ENCODE data around the gene FCRL5. TPM values are rescaled to one million over a fixed set of nuclear protein-coding genes. Genes with fewer than 3 reads are reported as not detected.
"Not testable (repeated sequence)": the region's sequence is repeated elsewhere in the genome, so short reads cannot be mapped to it uniquely, and the experiment has no call there.

FCRL5 gene
- polyA plus RNA-seq, 6 donors from 2014 or later: 31.3 to 138 (median 82.3) TPM

DNA sequence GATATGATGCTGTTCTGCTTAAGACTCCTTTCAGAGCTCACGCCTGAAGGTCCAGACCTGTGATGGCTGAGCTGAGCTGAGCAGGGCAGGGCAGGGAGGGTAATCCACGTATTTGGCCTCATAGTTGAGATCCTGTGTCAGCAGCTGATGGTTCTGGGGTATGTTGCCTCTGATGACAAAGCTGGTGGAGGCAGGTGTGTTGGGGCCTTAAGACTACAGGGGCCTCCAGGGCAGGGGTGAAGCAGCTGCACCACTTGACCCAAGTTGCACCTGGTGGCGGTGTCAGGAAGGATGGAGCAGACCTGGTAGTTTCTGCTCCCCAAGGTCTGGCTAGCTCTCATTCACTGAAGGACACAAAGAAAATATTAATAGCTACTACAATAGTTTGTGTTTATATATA, 57.0 kb downstream of the FCRL5 start:
- Mint-ChIP-seq H3K4me3 (no peak overlapping the region), H3K27me3 (peaks cover 15 to 34% (median 15%) of the 10 kb centered on the region in 3 donors), H3K36me3 (peaks cover 0 to 8% of the 10 kb centered on the region in 2 donors), H3K27ac (no peak overlapping the region), H3K4me1 (peaks cover 18 to 27% (median 19%) of the 10 kb centered on the region in 3 donors), H3K9me3 (no peaks in the 10 kb centered on the region)
- DNase-seq (no peak), ATAC-seq (ENCODE audit: low read depth in 2 of 2) (no peak)

DNA sequence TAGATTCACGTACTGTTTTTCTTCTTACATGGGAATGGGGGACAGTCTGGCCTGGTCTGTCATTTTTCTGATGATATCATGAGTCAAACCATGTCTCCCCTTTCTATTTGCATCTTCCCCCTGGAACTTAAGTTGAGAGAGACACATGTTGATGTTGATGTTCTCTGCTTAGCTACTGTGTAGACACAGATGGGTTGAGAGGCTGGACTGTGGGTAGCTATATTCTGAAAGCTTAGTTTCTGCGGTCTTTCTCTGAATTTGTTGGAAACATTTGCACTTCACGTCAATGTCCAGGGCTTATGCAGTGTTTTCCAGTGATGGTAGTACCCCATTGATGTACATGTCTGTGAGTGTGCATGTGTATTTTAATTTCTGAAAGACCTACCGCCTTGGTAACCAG, 58.2 kb downstream of the FCRL5 start:
- Mint-ChIP-seq H3K36me3 (peaks cover 0 to 8% of the 10 kb centered on the region in 2 donors), H3K27ac (peak overlapping the region in 1 of 6 donors; percentile 21), H3K4me1 (peaks cover 18 to 26% (median 22%) of the 10 kb centered on the region in 3 donors), H3K4me3 (no peak overlapping the region), H3K27me3 (peaks cover 15 to 28% (median 20%) of the 10 kb centered on the region in 3 donors), H3K9me3 (no peaks in the 10 kb centered on the region)
- DNase-seq (no peak), ATAC-seq (ENCODE audit: low read depth in 2 of 2) (no peak)

DNA sequence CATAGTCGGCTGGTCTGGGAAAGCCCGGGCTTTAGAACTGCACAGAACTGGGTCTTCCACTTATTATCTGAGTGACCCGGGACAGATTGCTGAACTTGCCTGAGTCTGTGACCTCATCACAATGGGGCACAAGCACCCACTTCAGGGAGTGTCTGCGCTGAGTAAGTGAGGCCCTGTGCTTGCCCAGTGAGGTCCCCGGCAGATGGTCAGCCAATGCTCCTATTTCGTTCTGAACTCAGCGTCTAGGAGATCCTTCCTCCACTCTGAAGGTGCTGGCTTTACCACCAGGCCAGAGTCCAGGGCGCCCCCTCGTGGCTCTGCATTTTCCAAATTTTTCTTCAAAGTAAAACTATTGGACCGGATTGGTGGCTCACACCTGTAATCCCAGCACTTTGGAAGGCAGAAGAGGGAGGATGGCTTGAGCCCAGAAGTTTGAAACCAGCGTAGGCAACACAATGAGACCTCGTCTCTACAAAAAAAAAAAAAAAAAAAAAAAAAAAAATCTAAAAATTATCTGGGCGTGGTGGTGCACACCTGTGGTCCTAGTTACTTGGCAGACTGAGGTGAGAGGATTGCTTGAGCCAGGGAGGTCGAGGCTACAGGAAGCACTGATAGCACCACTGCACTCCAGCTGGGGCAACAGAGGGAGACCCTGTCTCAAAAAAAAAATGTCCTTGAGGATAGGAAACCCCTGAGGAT, 61.7 kb downstream of the FCRL5 start:
- Mint-ChIP-seq H3K9me3 (no peaks in the 10 kb centered on the region), H3K4me3 (peak overlapping the region in 1 of 8 donors; percentile 20), H3K4me1 (peaks cover 0 to 7% (median 4%) of the 10 kb centered on the region in 3 donors), H3K27ac (peak overlapping the region in 1 of 6 donors; percentile 44), H3K27me3 (peaks cover 13 to 28% (median 15%) of the 10 kb centered on the region in 3 donors), H3K36me3 (peaks cover 0 to 8% of the 10 kb centered on the region in 2 donors)
- peak in 1 of 2 donors; percentile 49 for ATAC-seq (ENCODE audit: low read depth in 2 of 2)
- peak; percentile 49 for DNase-seq

DNA sequence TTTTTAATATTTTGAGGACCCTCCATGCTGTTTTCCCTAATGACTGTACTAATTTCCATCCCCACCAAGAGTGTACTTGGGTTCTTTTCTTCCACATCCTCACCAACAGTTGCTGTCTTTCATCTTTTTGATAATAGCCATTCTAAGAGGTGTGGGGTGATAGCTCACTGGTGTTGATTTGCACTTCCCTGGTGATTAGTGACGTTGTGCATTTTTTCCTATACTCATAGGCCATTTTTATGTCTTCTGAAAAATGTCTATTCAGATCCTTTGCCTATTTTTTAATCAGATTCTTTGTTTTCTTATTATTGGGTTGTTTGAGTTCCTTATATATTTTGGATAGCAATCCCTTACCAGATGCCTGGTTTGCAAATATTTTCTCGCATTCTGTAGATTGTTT, 64.2 kb downstream of the FCRL5 start:
- Mint-ChIP-seq H3K27ac (peak overlapping the region in 1 of 6 donors; percentile 29), H3K9me3 (no peaks in the 10 kb centered on the region), H3K4me1 (peaks cover 0 to 7% (median 4%) of the 10 kb centered on the region in 3 donors), H3K36me3 (peaks cover 0 to 2% of the 10 kb centered on the region in 2 donors), H3K4me3 (no peak overlapping the region), H3K27me3 (peaks cover 10 to 20% (median 14%) of the 10 kb centered on the region in 3 donors)
- ATAC-seq (ENCODE audit: low read depth in 2 of 2) (no peak), DNase-seq (no peak)

DNA sequence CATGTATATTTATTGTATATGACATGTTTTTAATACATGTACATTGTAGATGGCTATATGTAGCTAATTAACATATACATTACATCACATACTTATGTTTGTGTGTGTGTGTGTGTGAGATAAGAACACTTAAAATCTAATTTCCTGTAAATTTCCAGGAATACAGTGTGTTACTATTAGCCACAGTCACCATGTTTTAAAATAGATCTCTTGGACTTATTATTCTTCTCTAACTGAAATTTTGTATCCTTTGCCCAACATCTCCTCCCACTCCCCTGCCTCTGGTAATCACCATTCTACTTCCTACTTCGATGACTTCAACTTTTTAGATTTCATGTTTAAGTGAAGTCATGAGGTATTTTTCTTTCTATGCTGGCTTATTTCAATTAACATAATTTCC, 64.8 kb downstream of the FCRL5 start:
- ATAC-seq (ENCODE audit: low read depth in 2 of 2) (no peak), DNase-seq (no peak)
- Mint-ChIP-seq H3K4me1 (peaks cover 0 to 7% (median 4%) of the 10 kb centered on the region in 3 donors), H3K27me3 (peaks cover 11 to 22% (median 16%) of the 10 kb centered on the region in 3 donors), H3K9me3 (peaks cover 0 to 2% (median 0%) of the 10 kb centered on the region in 7 donors), H3K4me3 (no peak overlapping the region), H3K36me3 (no peaks in the 10 kb centered on the region), H3K27ac (no peak overlapping the region)

DNA sequence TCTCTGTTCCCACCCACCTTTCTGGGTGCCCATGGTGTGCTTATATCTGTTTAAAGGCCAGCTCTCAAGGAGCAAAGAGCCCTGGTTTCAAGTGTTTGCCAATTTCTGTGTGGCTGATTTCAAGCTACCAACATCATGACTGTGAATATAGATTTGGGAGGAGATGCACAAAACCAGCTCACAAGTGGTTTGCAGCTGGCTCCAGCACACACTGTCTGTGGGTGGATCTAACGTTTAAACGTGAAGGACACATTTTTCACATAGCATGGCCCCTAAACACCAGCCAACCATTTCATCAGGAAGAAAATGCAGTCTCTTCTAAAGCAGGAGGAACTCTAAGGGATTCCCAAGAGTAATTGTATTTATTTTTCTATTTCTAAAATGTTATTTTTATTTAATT, 65.2 kb downstream of the FCRL5 start:
- Mint-ChIP-seq H3K9me3 (peaks cover 0 to 2% (median 0%) of the 10 kb centered on the region in 7 donors), H3K4me1 (peaks cover 0 to 7% (median 4%) of the 10 kb centered on the region in 3 donors), H3K27ac (no peak overlapping the region), H3K36me3 (no peaks in the 10 kb centered on the region), H3K4me3 (no peak overlapping the region), H3K27me3 (peaks cover 9 to 22% (median 12%) of the 10 kb centered on the region in 3 donors)
- ATAC-seq (ENCODE audit: low read depth in 2 of 2): no peak
- DNase-seq: no peak

DNA sequence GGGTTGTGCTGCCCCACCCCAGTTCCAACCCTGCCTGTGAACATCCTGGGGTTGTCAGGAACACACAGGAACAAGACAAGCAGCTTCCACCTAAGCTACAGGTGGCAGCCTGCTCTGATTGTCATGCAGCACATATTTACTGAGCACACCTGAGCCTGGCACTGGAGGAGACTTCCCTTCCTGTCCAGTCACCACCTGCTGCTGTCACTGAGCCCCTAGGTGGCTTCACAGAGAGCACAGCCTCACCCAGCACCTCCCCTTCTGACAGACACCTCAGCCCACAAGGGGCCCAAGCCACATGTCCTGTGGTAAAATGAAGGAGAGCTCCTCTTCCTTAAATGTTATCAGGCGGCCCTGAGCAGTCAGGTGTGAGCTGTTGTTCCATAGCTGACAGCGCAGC, 65.9 kb downstream of the FCRL5 start:
- H3K9me3 Mint-ChIP-seq; H3K4me3 Mint-ChIP-seq; H3K4me1 Mint-ChIP-seq; ATAC-seq (ENCODE audit: low read depth in 2 of 2); DNase-seq; H3K36me3 Mint-ChIP-seq: not testable (repeated sequence)
- Mint-ChIP-seq H3K27me3 (peaks cover 6 to 15% (median 9%) of the 10 kb centered on the region in 3 donors), H3K27ac (peak overlapping the region in 1 of 6 donors; percentile 49)

DNA sequence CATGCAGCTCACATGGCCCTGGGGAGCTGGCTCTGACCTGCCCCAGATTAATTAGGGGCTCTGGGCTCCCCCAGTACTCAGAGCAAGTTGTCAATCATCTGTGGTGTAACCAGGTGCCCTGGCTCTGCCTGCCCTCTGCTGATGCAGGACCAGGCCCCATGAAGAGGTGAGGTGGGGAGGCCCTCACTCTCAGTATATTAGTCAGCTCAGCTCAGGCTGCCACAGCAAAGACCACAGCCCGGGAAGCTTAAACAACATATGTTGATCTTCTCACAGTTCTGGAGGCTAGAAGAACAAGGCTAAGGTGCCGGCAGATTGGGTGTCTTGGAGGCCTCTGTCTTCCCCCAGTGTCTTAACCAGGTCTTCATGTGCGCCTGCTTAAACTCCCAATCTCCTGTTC, 66.5 kb downstream of the FCRL5 start:
- H3K27me3 Mint-ChIP-seq: peaks cover 6 to 15% (median 9%) of the 10 kb centered on the region in 3 donors
- peaks cover 0 to 2% (median under 1%) of the 10 kb centered on the region in 7 donors for H3K9me3 Mint-ChIP-seq
- DNase-seq (no peak), ATAC-seq (ENCODE audit: low read depth in 2 of 2) (no peak)
- no peak overlapping the region for H3K4me3 Mint-ChIP-seq
- H3K4me1 Mint-ChIP-seq: peaks cover 0 to 7% (median 4%) of the 10 kb centered on the region in 3 donors
- peaks cover 0 to 1% of the 10 kb centered on the region in 2 donors for H3K36me3 Mint-ChIP-seq
- H3K27ac Mint-ChIP-seq: peak overlapping the region in 2 of 6 donors; percentile 49 to 72

DNA sequence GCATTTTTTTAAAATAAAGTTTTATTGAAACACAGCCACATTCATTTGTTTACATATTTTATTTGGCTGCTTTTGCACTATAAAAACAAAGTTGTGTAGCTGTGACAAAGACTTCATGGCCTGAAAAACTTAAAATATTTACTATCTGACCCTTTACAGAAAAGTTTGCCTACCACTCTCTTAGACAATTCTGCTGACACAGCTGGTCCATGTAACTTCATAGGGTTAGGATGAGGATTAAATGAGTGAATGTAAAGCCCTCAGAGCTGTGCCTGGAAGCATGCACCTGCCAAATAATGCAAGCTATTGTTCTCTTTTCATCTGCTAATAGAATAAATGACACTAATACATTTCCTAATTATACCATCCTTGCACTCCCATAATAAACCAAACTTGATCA, 67.7 kb downstream of the FCRL5 start:
- H3K4me1 Mint-ChIP-seq: peaks cover 0 to 4% (median 0%) of the 10 kb centered on the region in 3 donors
- H3K27me3 Mint-ChIP-seq: peaks cover 7 to 15% (median 13%) of the 10 kb centered on the region in 3 donors
- no peak overlapping the region for H3K4me3 Mint-ChIP-seq
- H3K27ac Mint-ChIP-seq: no peak overlapping the region
- H3K9me3 Mint-ChIP-seq: peaks cover 4 to 14% (median 9%) of the 10 kb centered on the region in 7 donors
- H3K36me3 Mint-ChIP-seq: peaks cover 4 to 9% of the 10 kb centered on the region in 2 donors
- DNase-seq (no peak), ATAC-seq (ENCODE audit: low read depth in 2 of 2) (no peak)

DNA sequence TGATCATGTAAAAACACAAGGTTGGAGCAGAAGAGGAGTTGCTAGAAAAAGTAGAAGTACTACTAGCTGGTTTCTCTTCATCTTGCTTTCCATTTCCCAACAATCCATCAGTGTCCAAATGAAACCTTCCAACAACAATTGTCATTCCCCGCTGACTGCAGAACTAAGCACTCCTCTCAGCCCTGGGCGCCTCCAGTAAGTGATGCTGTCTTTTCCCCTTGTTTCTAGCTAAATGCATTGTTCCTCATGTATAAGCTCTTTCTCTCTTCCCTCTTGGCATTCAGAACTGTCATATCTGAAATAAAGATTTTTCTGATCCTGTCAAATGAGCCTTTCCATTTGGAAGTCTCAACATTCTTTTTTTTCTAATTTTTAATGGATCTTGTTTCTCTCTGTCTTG, 68.7 kb downstream of the FCRL5 start:
- Mint-ChIP-seq H3K4me1 (no peaks in the 10 kb centered on the region), H3K27me3 (peaks cover 4 to 21% (median 15%) of the 10 kb centered on the region in 3 donors), H3K27ac (no peak overlapping the region), H3K9me3 (peaks cover 9 to 20% (median 16%) of the 10 kb centered on the region in 7 donors), H3K4me3 (no peak overlapping the region), H3K36me3 (peaks cover 9 to 17% of the 10 kb centered on the region in 2 donors)
- DNase-seq: no peak
- no peak for ATAC-seq (ENCODE audit: low read depth in 2 of 2)

DNA sequence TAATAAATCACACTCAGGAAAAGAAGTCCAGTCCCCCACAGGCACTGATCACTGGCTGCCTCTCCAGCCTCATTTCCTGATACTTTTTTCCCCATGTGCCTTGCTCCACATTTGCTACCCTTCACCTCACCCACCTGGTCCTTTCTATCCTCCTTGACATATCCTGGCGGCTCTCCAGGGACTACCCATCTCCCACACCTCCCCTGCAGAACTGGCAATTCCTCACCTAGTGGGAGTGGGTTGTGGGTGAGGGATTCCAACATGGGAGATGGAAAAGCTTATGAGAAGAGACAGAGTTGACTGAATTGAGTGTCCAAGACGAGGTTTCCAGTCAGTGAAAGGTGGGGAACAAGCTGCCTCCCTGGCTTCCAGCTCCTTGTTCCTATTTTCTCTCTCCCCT, 69.6 kb downstream of the FCRL5 start:
- no peak for ATAC-seq (ENCODE audit: low read depth in 2 of 2)
- Mint-ChIP-seq H3K9me3 (peaks cover 16 to 29% (median 23%) of the 10 kb centered on the region in 7 donors), H3K4me3 (no peak overlapping the region)

DNA sequence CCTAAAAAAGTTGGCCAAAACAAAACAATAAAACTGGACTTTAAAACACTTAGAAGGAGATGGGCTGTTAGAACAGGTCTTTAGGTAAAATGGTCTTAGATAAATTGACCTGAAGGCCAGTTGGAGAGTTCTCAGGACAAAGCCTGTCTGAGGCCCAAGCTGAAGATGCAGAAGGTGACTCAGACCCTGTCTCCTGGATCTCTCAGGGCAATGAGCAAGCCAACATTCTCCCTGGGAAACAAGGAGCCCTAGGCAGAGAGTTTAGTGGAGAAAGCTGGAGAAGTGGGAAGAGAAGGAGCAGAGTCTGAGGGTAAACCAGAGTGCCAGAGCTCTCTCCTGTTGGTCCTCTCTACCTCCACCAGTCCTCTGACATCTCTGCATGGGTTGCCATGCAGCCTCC, 70.1 kb downstream of the FCRL5 start:
- DNase-seq: no peak
- Mint-ChIP-seq H3K27me3 (peaks cover 10 to 26% (median 16%) of the 10 kb centered on the region in 3 donors), H3K9me3 (peaks cover 16 to 34% (median 29%) of the 10 kb centered on the region in 7 donors), H3K36me3 (peaks cover 9 to 30% of the 10 kb centered on the region in 2 donors), H3K4me3 (no peak overlapping the region), H3K4me1 (no peaks in the 10 kb centered on the region), H3K27ac (no peak overlapping the region)
- ATAC-seq (ENCODE audit: low read depth in 2 of 2): no peak

More for the DNA sequence above, 69.6 kb downstream of the FCRL5 start:
- Mint-ChIP-seq H3K27me3 (peaks cover 8 to 21% (median 15%) of the 10 kb centered on the region in 3 donors), H3K27ac (peak overlapping the region in 1 of 6 donors; percentile 64), H3K4me1 (no peaks in the 10 kb centered on the region), H3K36me3 (peaks cover 9 to 25% of the 10 kb centered on the region in 2 donors)
- no peak for DNase-seq

DNA sequence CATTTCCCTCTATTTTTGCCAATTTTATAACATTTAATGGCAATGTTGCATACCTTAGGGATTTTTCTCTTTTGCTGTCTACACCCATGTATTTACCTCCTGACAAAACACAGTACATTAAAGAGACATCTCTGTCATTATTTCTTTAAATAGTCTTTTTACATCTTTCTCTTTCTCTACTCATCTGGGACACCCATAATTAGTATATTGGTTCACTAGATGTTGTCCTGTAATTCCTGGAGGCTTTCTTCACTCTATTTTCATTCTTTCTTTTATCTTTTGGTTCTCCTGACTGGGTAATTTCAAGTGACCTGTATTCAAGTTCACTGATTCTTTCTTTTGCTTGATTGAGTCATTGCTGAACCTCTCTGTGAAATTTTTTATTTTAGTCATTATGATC, 74.3 kb downstream of the FCRL5 start:
- no peaks in the 10 kb centered on the region for H3K4me1 Mint-ChIP-seq
- DNase-seq (no peak), ATAC-seq (ENCODE audit: low read depth in 2 of 2) (no peak)
- H3K36me3 Mint-ChIP-seq: peaks cover 14 to 47% of the 10 kb centered on the region in 2 donors
- H3K4me3 Mint-ChIP-seq: peak overlapping the region in 1 of 8 donors; percentile 32
- no peak overlapping the region for H3K27ac Mint-ChIP-seq
- peaks cover 16 to 61% (median 43%) of the 10 kb centered on the region in 7 donors for H3K9me3 Mint-ChIP-seq
- H3K27me3 Mint-ChIP-seq: peaks cover 13 to 49% (median 33%) of the 10 kb centered on the region in 3 donors

DNA sequence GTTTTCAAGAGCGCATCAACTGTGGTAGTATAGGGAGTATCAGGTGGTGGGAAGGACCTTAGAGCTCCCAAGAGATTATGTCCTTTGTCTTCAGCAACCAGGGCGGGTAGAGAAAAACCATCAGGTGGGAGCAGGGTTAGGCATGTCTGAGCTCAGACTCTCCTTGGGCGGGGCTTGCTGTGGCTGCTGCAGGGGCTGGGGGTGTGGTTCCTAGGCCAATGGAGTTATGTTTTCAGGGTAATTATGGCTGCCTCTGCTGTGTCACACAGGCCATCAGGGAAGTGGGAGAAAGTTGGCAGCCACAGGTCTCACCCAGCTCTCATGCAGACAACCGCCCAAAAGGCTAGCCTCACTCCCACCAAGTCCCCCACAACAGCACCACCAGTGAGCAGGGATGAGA, 74.9 kb downstream of the FCRL5 start:
- H3K27me3 Mint-ChIP-seq: peaks cover 11 to 46% (median 30%) of the 10 kb centered on the region in 3 donors
- ATAC-seq (ENCODE audit: low read depth in 2 of 2) (no peak), DNase-seq (no peak)
- H3K36me3 Mint-ChIP-seq: peaks cover 14 to 47% of the 10 kb centered on the region in 2 donors
- H3K4me1 Mint-ChIP-seq: no peaks in the 10 kb centered on the region
- peak overlapping the region in 1 of 8 donors; percentile 32 for H3K4me3 Mint-ChIP-seq
- H3K9me3 Mint-ChIP-seq: peaks cover 16 to 61% (median 43%) of the 10 kb centered on the region in 7 donors
- H3K27ac Mint-ChIP-seq: no peak overlapping the region
